HepG2 (cell line): ENCODE results near the gene STK32A. TPM values are rescaled to one million over a fixed set of nuclear protein-coding genes. Genes with fewer than 3 reads are reported as not detected.

ENCODE experiments used
- ATAC-seq: fragments of 200-7000 bp; cut with Tn5 transposase; 3 replicates; pipeline ENCODE4 v1.9.1; 2020; ENCODE audit warnings: mild to moderate bottlenecking, moderate library complexity
- BruUV-seq: library from RNA; stranded (reverse); fragments of 400-500 nt; replicated peaks from 2 replicates; lab custom pipeline; 2021; lab: Mats Ljungman, UMichigan
- CTCF ChIA-PET: fragments of 300-600 bp; formaldehyde crosslinking; extraction: SDS; loops from one replicate; lab custom pipeline; 2021; ENCODE audit warnings: low total read pairs, inconsistent platforms, low intra/inter-chr PET ratio; lab: Yijun Ruan, JAX
- POLR2A ChIA-PET: fragments of 350-600 bp; sonication (Branson Sonifier 250); formaldehyde crosslinking; loops from one replicate; lab custom pipeline; 2020; ENCODE audit warnings: antibody characterized with exemption, inconsistent platforms; lab: Yijun Ruan, JAX
- DNase-seq: peaks from one replicate; pipeline ENCODE4 v3.0.0-alpha.2; 2015; ENCODE audit warnings: low spot score
- FAIRE-seq: peaks from 3 replicates; lab custom pipeline; 2011; peaks lifted over from hg19 to GRCh38; lab: Jason Lieb, UNC
- H2AFZ ChIP-seq: one replicate; pipeline ENCODE4 v1.6.1; 2011; ENCODE audit warnings: low read length, inconsistent platforms
- H3K27ac ChIP-seq: fragments of 300-600 bp; 3 replicates; pipeline ENCODE4 v1.8.0; 2011; ENCODE audit warnings: mixed run types, mild to moderate bottlenecking, mixed read lengths, low read length, inconsistent platforms; ENCODE audit not compliant: insufficient read depth; ENCODE audit errors: extremely low read length
- H3K27me3 ChIP-seq, 2 experiments: fragments of 200-600 bp in 1 of 2; 2 replicates in 1 of 2; 3 replicates in 1 of 2; pipeline versions ENCODE4 v1.6.0 to v1.8.0; 2011; ENCODE audit warnings: low read length in 2 of 2, mild to moderate bottlenecking in 2 of 2, moderate library complexity in 2 of 2, inconsistent platforms in 1 of 2; ENCODE audit not compliant: insufficient read depth in 2 of 2, control insufficient read depth in 1 of 2
- H3K36me3 ChIP-seq, 2 experiments: fragments of 200-600 bp in 1 of 2; replicated peaks in 1 of 2; 2 replicates in 1 of 2; 3 replicates in 1 of 2; pipeline versions ENCODE4 v1.5.1 to v1.8.0; 2011; ENCODE audit warnings: low read length in 2 of 2, inconsistent platforms in 1 of 2; ENCODE audit not compliant: insufficient read depth in 2 of 2, control insufficient read depth in 1 of 2
- H3K4me1 ChIP-seq: 2 replicates; pipeline ENCODE4 v1.5.1; 2012; ENCODE audit warnings: low read length, inconsistent platforms; ENCODE audit not compliant: insufficient read depth
- H3K4me2 ChIP-seq: 2 replicates; pipeline ENCODE4 v1.6.0; 2011; ENCODE audit warnings: low read depth, low read length, inconsistent platforms
- H3K4me3 ChIP-seq, 3 experiments: fragments of 200-600 bp in 1 of 3; sonication (generic), shearing (Covaris generic) in 1 of 3; replicated peaks in 1 of 3; 2 replicates each; pipeline ENCODE4 v1.5.1; 2011 to 2016; ENCODE audit warnings: low read length in 3 of 3, inconsistent platforms in 2 of 3, low read depth in 2 of 3, mild to moderate bottlenecking in 2 of 3, control low read depth in 1 of 3, mixed read lengths in 1 of 3; ENCODE audit not compliant: insufficient read depth in 1 of 3
- H3K79me2 ChIP-seq: one replicate; pipeline ENCODE4 v1.6.1; 2011; ENCODE audit warnings: low read length, inconsistent platforms; ENCODE audit not compliant: insufficient read depth
- H3K9ac ChIP-seq: 2 replicates; pipeline ENCODE4 v1.6.0; 2011; ENCODE audit warnings: mild to moderate bottlenecking, low read depth, low read length, inconsistent platforms; ENCODE audit not compliant: insufficient read depth
- H3K9me3 ChIP-seq: 2 replicates; pipeline ENCODE4 v1.5.1; 2012; ENCODE audit warnings: mild to moderate bottlenecking, low read length
- H4K20me1 ChIP-seq: 2 replicates; pipeline ENCODE4 v1.6.0; 2011; ENCODE audit warnings: inconsistent platforms, mild to moderate bottlenecking, low read length, moderate library complexity; ENCODE audit not compliant: insufficient read depth
- ASH2L ChIP-seq: fragments of 300-600, 200-600 bp; sonication (generic); IDR thresholded peaks from 2 replicates; pipeline ENCODE4 v1.7.0; 2017; ENCODE audit warnings: low read depth, mild to moderate bottlenecking, moderate library complexity, mixed read lengths, low read length; ENCODE audit not compliant: insufficient read length
- ATRX ChIP-seq: sonication (generic); formaldehyde crosslinking; IDR thresholded peaks from 2 replicates; pipeline ENCODE4 v1.4.0; 2020; ENCODE audit warnings: missing genetic modification reagents, borderline replicate concordance
- CBX1 ChIP-seq: IDR thresholded peaks from one replicate; pipeline ENCODE4 v1.6.1; 2016; ENCODE audit warnings: antibody characterized with exemption, low read depth
- CREBL2 ChIP-seq: sonication (generic); formaldehyde crosslinking; IDR thresholded peaks from 2 replicates; pipeline ENCODE4 v1.8.1; 2023; ENCODE audit warnings: missing genetic modification reagents, mild to moderate bottlenecking, borderline replicate concordance
- FOSL2 ChIP-seq: sonication (generic); formaldehyde crosslinking; IDR thresholded peaks from 2 replicates; pipeline ENCODE4 v1.4.0; 2020; ENCODE audit warnings: missing genetic modification reagents
- MYNN ChIP-seq: sonication (generic); formaldehyde crosslinking; IDR thresholded peaks from 2 replicates; pipeline ENCODE4 v1.4.0; 2020; ENCODE audit warnings: mild to moderate bottlenecking, low read depth, missing genetic modification reagents
- SIN3B ChIP-seq: fragments of 150-350 bp; IDR thresholded peaks from 2 replicates; pipeline ENCODE4 v1.6.1; 2014; ENCODE audit warnings: low read length
- SPEN ChIP-seq: sonication (generic); formaldehyde crosslinking; IDR thresholded peaks from 2 replicates; pipeline ENCODE4 v1.5.1; 2020; ENCODE audit warnings: low read depth, mild to moderate bottlenecking, missing genetic modification reagents
- STAG1 ChIP-seq: sonication (generic); formaldehyde crosslinking; IDR thresholded peaks from 2 replicates; pipeline ENCODE4 v1.4.0; 2020; ENCODE audit warnings: missing genetic modification reagents
- ZBTB1 ChIP-seq: sonication (generic); formaldehyde crosslinking; IDR thresholded peaks from 2 replicates; pipeline ENCODE4 v1.4.0; 2020; ENCODE audit warnings: missing genetic modification reagents, borderline replicate concordance
- ZFX ChIP-seq: sonication (generic); formaldehyde crosslinking; IDR thresholded peaks from 2 replicates; pipeline ENCODE4 v1.4.0; 2020; ENCODE audit warnings: mild to moderate bottlenecking, low read depth, missing genetic modification reagents, moderate library complexity
- ZKSCAN1 ChIP-seq: fragments of 150-350 bp; IDR thresholded peaks from 2 replicates; pipeline ENCODE4 v1.6.1; 2014; ENCODE audit warnings: low read length
- ZNF12 ChIP-seq: sonication (generic); formaldehyde crosslinking; IDR thresholded peaks from 2 replicates; pipeline ENCODE4 v1.5.0; 2020; ENCODE audit warnings: missing genetic modification reagents
- ZNF562 ChIP-seq: sonication (generic); formaldehyde crosslinking; IDR thresholded peaks from 2 replicates; pipeline ENCODE4 v1.8.0; 2022; ENCODE audit warnings: missing genetic modification reagents, borderline replicate concordance
- ZNF839 ChIP-seq: sonication (generic); formaldehyde crosslinking; IDR thresholded peaks from 2 replicates; pipeline ENCODE4 v1.4.0; 2020; ENCODE audit warnings: missing genetic modification reagents, mild to moderate bottlenecking, borderline replicate concordance
- ZSCAN29 ChIP-seq: sonication (generic); formaldehyde crosslinking; conservative IDR thresholded peaks from 2 replicates; pipeline ENCODE4 v1.4.0; 2020; ENCODE audit warnings: mild to moderate bottlenecking, missing genetic modification reagents
- WGBS: methylation state at CpG from one replicate; pipeline ENCODE4 v1.1.6; 2017; ENCODE audit warnings: low lambda C conversion rate; 5-methylcytosine and 5-hydroxymethylcytosine counted together
- in situ Hi-C: cut with HindIII; loops from 2 replicates; pipeline ENCODE4 v1.10.0; 2017; ENCODE audit warnings: low pct_unique_long_range_greater_than_20kb; ENCODE audit not compliant: extremely low pct_ligation_motif_present
- intact Hi-C: fragments of 100-400 bp; cut with micrococcal nuclease; formaldehyde crosslinking; loops from one replicate; pipeline ENCODE4 v1.10.0; 2022; ENCODE audit not compliant: unreplicated experiment
- polyA plus RNA-seq, 8 experiments: library from polyadenylated mRNA; depleted of rRNA in 3 of 8; stranded (reverse) in 7 of 8; unstranded in 1 of 8; fragments of >200 nt; fragmentation: Illumina TruSeq in 4 of 8; extraction: Trizol in 4 of 8; gene quantifications; 2 replicates each; pipeline versions ENCODE4 v1.2.1 to v1.2.3, GENCODE V29; 2011 to 2016; ENCODE audit warnings: low read depth in 4 of 8, missing spikeins in 1 of 8, mixed read lengths in 1 of 8; ENCODE audit not compliant: insufficient read depth in 1 of 8
- total RNA-seq, 5 experiments: library from RNA; depleted of rRNA; stranded (reverse); fragments of >200 nt; fragmentation: Illumina TruSeq; extraction: Trizol; gene quantifications; 2 replicates each; pipeline ENCODE4 v1.2.3, GENCODE V29; 2016; ENCODE audit warnings: low read depth in 1 of 5
- TF ChIP-seq, protein P1 (sequence below): sonication (generic); formaldehyde crosslinking; conservative IDR thresholded peaks from 2 replicates; pipeline ENCODE4 v1.4.0; 2020; ENCODE audit warnings: missing genetic modification reagents

The STK32A gene
- total and polyA plus RNA-seq, 2 of the 13 experiments (the other 11 are each of a cell fraction or from before 2014, with no cell fraction given): not detected

DNA sequence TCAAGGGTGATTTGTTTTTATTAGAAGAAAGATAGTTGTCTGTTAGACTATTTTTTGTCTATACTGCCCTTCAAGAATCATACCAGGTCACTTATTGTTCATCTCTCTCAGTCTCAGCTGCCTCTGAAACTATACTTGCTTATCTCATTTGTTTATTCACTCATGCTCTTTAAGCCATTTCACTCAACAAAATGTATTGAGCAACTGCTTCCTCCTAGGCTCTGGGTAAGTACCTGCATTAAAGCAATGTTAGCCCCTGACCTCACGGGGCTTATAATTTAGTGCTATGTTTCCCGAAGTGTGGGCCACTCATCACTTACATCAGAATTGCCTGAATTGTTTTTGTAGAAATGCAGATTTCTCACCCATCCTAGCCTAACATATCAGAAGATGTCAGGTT is 174.2 kb downstream of the STK32A start:
- TF ChIP-seq, protein P1, sequence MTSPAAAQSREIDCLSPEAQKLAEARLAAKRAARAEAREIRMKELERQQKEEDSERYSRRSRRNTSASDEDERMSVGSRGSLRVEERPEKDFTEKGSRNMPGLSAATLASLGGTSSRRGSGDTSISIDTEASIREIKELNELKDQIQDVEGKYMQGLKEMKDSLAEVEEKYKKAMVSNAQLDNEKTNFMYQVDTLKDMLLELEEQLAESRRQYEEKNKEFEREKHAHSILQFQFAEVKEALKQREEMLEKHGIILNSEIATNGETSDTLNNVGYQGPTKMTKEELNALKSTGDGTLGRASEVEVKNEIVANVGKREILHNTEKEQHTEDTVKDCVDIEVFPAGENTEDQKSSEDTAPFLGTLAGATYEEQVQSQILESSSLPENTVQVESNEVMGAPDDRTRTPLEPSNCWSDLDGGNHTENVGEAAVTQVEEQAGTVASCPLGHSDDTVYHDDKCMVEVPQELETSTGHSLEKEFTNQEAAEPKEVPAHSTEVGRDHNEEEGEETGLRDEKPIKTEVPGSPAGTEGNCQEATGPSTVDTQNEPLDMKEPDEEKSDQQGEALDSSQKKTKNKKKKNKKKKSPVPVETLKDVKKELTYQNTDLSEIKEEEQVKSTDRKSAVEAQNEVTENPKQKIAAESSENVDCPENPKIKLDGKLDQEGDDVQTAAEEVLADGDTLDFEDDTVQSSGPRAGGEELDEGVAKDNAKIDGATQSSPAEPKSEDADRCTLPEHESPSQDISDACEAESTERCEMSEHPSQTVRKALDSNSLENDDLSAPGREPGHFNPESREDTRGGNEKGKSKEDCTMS: no peak
- TF ChIP-seq ZNF12 (no peak), MYNN (CRISPR knock-in tag) (no peak), CBX1 (no peak), FOSL2 (no peak), CREBL2 (CRISPR knock-in tag) (no peak), ZSCAN29 (CRISPR knock-in tag) (no peak), ZNF562 (CRISPR knock-in tag) (no peak), ZNF839 (no peak), ZKSCAN1 (no peak), STAG1 (CRISPR knock-in tag) (no peak), SIN3B (no peak), ASH2L (no peak), ZBTB1 (CRISPR knock-in tag) (no peak), ZFX (CRISPR knock-in tag) (no peak), ATRX (CRISPR knock-in tag) (no peak), SPEN (CRISPR knock-in tag) (no peak)
- H3K27me3 ChIP-seq: no peaks in the 10 kb centered on the region
- FAIRE-seq: no peak
- H3K4me1 ChIP-seq: no peaks in the 10 kb centered on the region
- in situ Hi-C loops: no loop called here
- no peaks in the 10 kb centered on the region for H4K20me1 ChIP-seq
- no peak overlapping the region for H3K27ac ChIP-seq
- no TSS peak for BruUV-seq
- H2AFZ ChIP-seq: no peak overlapping the region
- CTCF ChIA-PET: no interaction called here
- POLR2A ChIA-PET: no interaction called here
- ATAC-seq: no peak
- no peak overlapping the region for H3K4me3 ChIP-seq
- H3K79me2 ChIP-seq: no peaks in the 10 kb centered on the region
- intact Hi-C loops: no loop called here
- DNase-seq: no peak
- H3K36me3 ChIP-seq: no peaks in the 10 kb centered on the region
- H3K4me2 ChIP-seq: no peak overlapping the region
- H3K9me3 ChIP-seq: no peaks in the 10 kb centered on the region
- H3K9ac ChIP-seq: no peak overlapping the region
- 60% methylated on average over 2 of the region's 2 CpGs for WGBS
